PC-3 (cell line): Measurements from ENCODE around the gene TACSTD2. TPM values are rescaled to one million over a fixed set of nuclear protein-coding genes. Genes with fewer than 3 reads are reported as not detected.
"Not testable (repeated sequence)": the region's sequence is repeated elsewhere in the genome, so short reads cannot be mapped to it uniquely, and the experiment has no call there.

ENCODE experiments used
- ATAC-seq: fragments of 200-7000 bp; cut with Tn5 transposase; 2 replicates; pipeline ENCODE4 v1.9.1; 2020; ENCODE audit warnings: mild to moderate bottlenecking, moderate library complexity
- BruUV-seq: library from RNA; stranded (reverse); fragments of 400-500 nt; replicated peaks from 2 replicates; lab custom pipeline; 2021; lab: Mats Ljungman, UMichigan
- CTCF ChIA-PET: fragments of 300-600 bp; sonication (Branson Sonifier 250); formaldehyde crosslinking; loops from one replicate; lab custom pipeline; 2022; ENCODE audit warnings: antibody characterized with exemption; lab: Charles Lee
- POLR2A ChIA-PET: fragments of 300-600 bp; sonication (Branson Sonifier 250); formaldehyde crosslinking; loops from one replicate; lab custom pipeline; 2022; ENCODE audit warnings: antibody characterized with exemption; ENCODE audit not compliant: unreplicated experiment; lab: Charles Lee
- DNase-seq: peaks from one replicate; pipeline ENCODE4 v3.0.0-alpha.2; 2015
- H2AFZ ChIP-seq: fragments of 300-600 bp; sonication (generic); 2 replicates; pipeline ENCODE4 v1.6.0; 2016; ENCODE audit warnings: antibody characterized with exemption, low read length
- H3F3A ChIP-seq: fragments of 300-600 bp; sonication (generic); one replicate; pipeline ENCODE4 v1.6.0; 2017; ENCODE audit warnings: antibody characterized with exemption, low read length, control low read depth, mild to moderate bottlenecking; ENCODE audit not compliant: unreplicated experiment
- H3K27ac ChIP-seq: fragments of 300-600 bp; sonication (generic); 2 replicates; pipeline ENCODE4 v1.5.1; 2016; ENCODE audit warnings: mild to moderate bottlenecking, low read length
- H3K27me3 ChIP-seq: fragments of 300-600 bp; sonication (generic); 2 replicates; pipeline ENCODE4 v1.6.1; 2016; ENCODE audit warnings: low read length, mixed read lengths
- H3K36me3 ChIP-seq: fragments of 300-600 bp; sonication (generic); 2 replicates; pipeline ENCODE4 v1.6.1; 2016; ENCODE audit warnings: low read depth, mixed run types, low read length, mixed read lengths
- H3K4me1 ChIP-seq: fragments of 300-600 bp; sonication (generic); 2 replicates; pipeline ENCODE4 v1.5.1; 2016; ENCODE audit warnings: low read length; ENCODE audit not compliant: insufficient read depth
- H3K4me2 ChIP-seq: fragments of 300-600 bp; sonication (generic); 2 replicates; pipeline ENCODE4 v1.6.0; 2016; ENCODE audit warnings: low read length
- H3K4me3 ChIP-seq: fragments of 300-600 bp; sonication (generic); 2 replicates; pipeline ENCODE4 v1.5.1; 2016; ENCODE audit warnings: mild to moderate bottlenecking, low read length, mixed read lengths
- H3K79me2 ChIP-seq: fragments of 300-600 bp; sonication (generic); 2 replicates; pipeline ENCODE4 v1.6.1; 2017; ENCODE audit warnings: low read length, mixed read lengths
- H3K9ac ChIP-seq: fragments of 300-600 bp; sonication (generic); 2 replicates; pipeline ENCODE4 v1.6.0; 2016; ENCODE audit warnings: mild to moderate bottlenecking, low read length
- H3K9me2 ChIP-seq: fragments of 300-600 bp; sonication (generic); replicated peaks from 2 replicates; pipeline ENCODE4 v1.6.1; 2016; ENCODE audit warnings: mixed run types, low read length, mixed read lengths
- H3K9me3 ChIP-seq: fragments of 300-600 bp; sonication (generic); 2 replicates; pipeline ENCODE4 v1.6.1; 2016; ENCODE audit warnings: low read length, mixed read lengths
- H4K20me1 ChIP-seq: fragments of 300-600 bp; sonication (generic); 2 replicates; pipeline ENCODE4 v1.6.1; 2016; ENCODE audit warnings: low read length, mixed read lengths
- EZH2 ChIP-seq: fragments of 300-600 bp; sonication (generic); IDR thresholded peaks from one replicate; pipeline ENCODE4 v1.6.1; 2017; ENCODE audit warnings: antibody characterized with exemption, mild to moderate bottlenecking, low read length; ENCODE audit not compliant: unreplicated experiment
- EZH2phosphoT487 ChIP-seq: fragments of 300-600 bp; sonication (generic); IDR thresholded peaks from 2 replicates; pipeline ENCODE4 v1.6.1; 2018; ENCODE audit warnings: mild to moderate bottlenecking, antibody characterized with exemption, low read length, borderline replicate concordance
- intact Hi-C: fragments of 100-400 bp; cut with micrococcal nuclease; formaldehyde crosslinking; loops from 2 replicates; pipeline ENCODE4 v1.9.0; 2023
- total RNA-seq: library from RNA; depleted of rRNA; stranded (reverse); fragments of >200 nt; gene quantifications from 2 replicates; pipeline ENCODE4 v1.2.3, GENCODE V29; 2014
- TF ChIP-seq, protein P1 (sequence below): fragments of 300-600 bp; sonication (generic); conservative IDR thresholded peaks from 2 replicates; pipeline ENCODE4 v1.5.1; 2017; ENCODE audit warnings: antibody characterized with exemption, low read depth, mild to moderate bottlenecking, low read length

TACSTD2 gene
- total RNA-seq, 1 experiment from 2014 or later, result 94.2 TPM

DNA sequence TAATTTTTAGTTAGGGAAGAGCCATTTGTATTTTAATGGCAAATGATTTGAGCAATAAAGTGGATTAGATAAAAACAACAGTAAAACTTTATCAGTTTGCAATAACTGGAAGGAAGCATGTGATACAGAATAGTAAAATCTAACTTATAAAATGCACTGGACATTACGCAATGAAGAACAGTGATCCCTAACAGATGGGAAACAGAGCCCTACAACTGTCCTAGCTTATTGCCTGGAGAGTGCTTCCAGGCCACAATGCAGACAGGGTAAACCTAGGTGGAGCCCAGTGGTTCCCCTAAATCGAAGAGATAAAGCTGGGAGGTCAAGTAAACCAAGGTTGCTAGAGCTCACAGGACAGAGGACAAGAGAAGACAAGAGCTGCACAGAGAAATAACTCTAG lies 37.5 kb downstream of the TACSTD2 start:
- Histone ChIP-seq H3K4me2 (no peak overlapping the region), H3K36me3 (no peaks in the 10 kb centered on the region), H3K27me3 (no peaks in the 10 kb centered on the region), H3K9ac (no peak overlapping the region), H3K27ac (no peak overlapping the region), H3K4me1 (no peaks in the 10 kb centered on the region), H3K9me3 (no peaks in the 10 kb centered on the region), H3F3A (no peaks in the 10 kb centered on the region), H3K9me2 (no peaks in the 10 kb centered on the region), H3K4me3 (no peak overlapping the region), H2AFZ (no peak overlapping the region), H4K20me1 (no peaks in the 10 kb centered on the region), H3K79me2 (no peaks in the 10 kb centered on the region)
- DNase-seq (no peak), ATAC-seq (no peak)
- TF ChIP-seq EZH2, result no peak
- TF ChIP-seq, protein P1, sequence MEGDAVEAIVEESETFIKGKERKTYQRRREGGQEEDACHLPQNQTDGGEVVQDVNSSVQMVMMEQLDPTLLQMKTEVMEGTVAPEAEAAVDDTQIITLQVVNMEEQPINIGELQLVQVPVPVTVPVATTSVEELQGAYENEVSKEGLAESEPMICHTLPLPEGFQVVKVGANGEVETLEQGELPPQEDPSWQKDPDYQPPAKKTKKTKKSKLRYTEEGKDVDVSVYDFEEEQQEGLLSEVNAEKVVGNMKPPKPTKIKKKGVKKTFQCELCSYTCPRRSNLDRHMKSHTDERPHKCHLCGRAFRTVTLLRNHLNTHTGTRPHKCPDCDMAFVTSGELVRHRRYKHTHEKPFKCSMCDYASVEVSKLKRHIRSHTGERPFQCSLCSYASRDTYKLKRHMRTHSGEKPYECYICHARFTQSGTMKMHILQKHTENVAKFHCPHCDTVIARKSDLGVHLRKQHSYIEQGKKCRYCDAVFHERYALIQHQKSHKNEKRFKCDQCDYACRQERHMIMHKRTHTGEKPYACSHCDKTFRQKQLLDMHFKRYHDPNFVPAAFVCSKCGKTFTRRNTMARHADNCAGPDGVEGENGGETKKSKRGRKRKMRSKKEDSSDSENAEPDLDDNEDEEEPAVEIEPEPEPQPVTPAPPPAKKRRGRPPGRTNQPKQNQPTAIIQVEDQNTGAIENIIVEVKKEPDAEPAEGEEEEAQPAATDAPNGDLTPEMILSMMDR, result no peak
- TF ChIP-seq EZH2phosphoT487, result no peak
- intact Hi-C loops, result no loop called here
- POLR2A ChIA-PET, result no interaction called here
- no TSS peak for BruUV-seq
- CTCF ChIA-PET, result no interaction called here

DNA sequence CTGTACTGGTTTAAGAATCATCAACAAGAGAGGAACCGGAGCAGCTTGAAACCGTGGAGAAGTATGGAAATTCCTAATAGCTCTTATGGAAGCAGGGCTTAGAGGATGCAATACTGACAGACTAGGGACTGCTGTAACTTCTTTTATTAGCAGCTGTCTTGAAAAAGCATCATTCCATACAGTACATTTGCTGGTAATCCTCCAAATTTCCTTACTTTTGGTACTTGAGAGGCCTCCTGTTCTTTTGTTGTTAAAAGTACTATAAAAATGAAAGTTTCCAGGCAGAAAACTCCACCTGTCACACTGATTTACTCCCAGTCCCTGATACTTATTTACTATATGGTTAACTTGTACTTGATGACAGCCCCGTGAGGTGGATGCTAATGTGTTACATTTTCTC lies 38.2 kb downstream of the TACSTD2 start:
- intact Hi-C loops, result no loop called here
- TF ChIP-seq EZH2phosphoT487 (no peak), EZH2 (no peak)
- TF ChIP-seq, protein P1, result no peak

DNA sequence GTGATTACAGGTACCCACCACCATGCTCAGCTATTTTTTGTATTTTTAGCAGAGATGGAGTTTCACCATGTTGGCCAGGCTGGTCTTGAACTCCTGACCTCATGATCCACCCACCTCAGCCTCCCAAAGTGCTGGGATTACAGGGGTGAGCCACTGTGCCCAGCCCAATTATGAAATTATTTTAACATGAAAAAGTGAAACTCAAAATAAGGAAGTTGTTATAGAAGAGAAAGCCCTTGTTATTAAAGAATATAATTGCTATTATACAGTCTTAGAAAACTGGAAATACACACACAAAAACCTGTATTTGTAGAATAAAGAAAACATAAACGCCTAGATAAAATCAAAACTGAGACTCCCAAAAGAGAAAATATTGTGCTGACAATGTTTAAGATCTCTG lies 45.2 kb downstream of the TACSTD2 start:
- intact Hi-C loops, H3K9ac ChIP-seq: not testable (repeated sequence)

More for the DNA sequence above, 38.2 kb downstream of the TACSTD2 start:
- Histone ChIP-seq H3K9me3 (no peaks in the 10 kb centered on the region), H3K9ac (no peak overlapping the region), H4K20me1 (no peaks in the 10 kb centered on the region), H3K79me2 (no peaks in the 10 kb centered on the region), H3K4me1 (no peaks in the 10 kb centered on the region), H3K36me3 (no peaks in the 10 kb centered on the region), H3K27me3 (no peaks in the 10 kb centered on the region), H3K4me2 (no peak overlapping the region), H3F3A (no peaks in the 10 kb centered on the region), H3K9me2 (no peaks in the 10 kb centered on the region), H3K27ac (no peak overlapping the region), H3K4me3 (no peak overlapping the region), H2AFZ (no peak overlapping the region)
- no peak for ATAC-seq
- DNase-seq, result no peak
- POLR2A ChIA-PET, result no interaction called here
- CTCF ChIA-PET, result no interaction called here
- BruUV-seq, result no TSS peak

More for the DNA sequence above, 45.2 kb downstream of the TACSTD2 start:
- ATAC-seq, CTCF ChIA-PET, H3K79me2 ChIP-seq, H3K27me3 ChIP-seq, H3K9me3 ChIP-seq, H3K4me1 ChIP-seq, H3F3A ChIP-seq, H3K4me2 ChIP-seq, H4K20me1 ChIP-seq, H3K36me3 ChIP-seq, BruUV-seq, POLR2A ChIA-PET, H3K27ac ChIP-seq, H3K9me2 ChIP-seq, H3K4me3 ChIP-seq, DNase-seq, H2AFZ ChIP-seq: not testable (repeated sequence)
